Measurements from ENCODE around the gene COL6A2. TPM values are rescaled to one million over a fixed set of nuclear protein-coding genes. Genes with fewer than 3 reads are reported as not detected.

COL6A2 gene
- total RNA-seq, 2 donors from 2014 or later, result 198 to 474 TPM

DNA sequence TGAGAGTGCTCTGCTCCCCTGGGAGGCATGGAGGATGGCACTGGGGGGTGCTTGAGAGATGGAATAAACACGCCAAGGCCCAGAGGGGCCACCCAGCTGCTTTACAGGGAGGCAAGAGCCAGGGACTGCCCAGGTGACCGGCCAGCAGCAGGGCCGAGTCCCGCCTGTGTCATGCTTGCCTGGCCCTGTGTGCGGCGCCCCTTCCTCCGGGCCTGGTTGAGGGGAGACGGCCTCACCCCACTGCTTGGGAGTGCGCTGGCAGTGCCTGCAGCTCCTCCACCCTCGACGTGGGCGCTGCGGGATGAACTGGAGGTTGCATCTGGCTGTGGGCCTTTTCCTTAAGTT lies 33.1 kb upstream of the COL6A2 start:
- no peak for DNase-seq (ENCODE audit: low spot score)
- peaks cover 3% of the 10 kb centered on the region for H3K4me1 ChIP-seq (replicated peaks)
- 53% methylated on average over 12 of the region's 13 CpGs for WGBS
- intact Hi-C loops (cut with DNase I), result no loop called here
- no peaks in the 10 kb centered on the region for H3K9me3 ChIP-seq
- H3K4me3 ChIP-seq, result no peak overlapping the region
- peak overlapping the region; percentile 66 to 67 for H3K27ac ChIP-seq
- H3K27me3 ChIP-seq (replicated peaks; ENCODE audit: insufficient read depth), result peaks cover 4% of the 10 kb centered on the region
- TF ChIP-seq, protein P1, sequence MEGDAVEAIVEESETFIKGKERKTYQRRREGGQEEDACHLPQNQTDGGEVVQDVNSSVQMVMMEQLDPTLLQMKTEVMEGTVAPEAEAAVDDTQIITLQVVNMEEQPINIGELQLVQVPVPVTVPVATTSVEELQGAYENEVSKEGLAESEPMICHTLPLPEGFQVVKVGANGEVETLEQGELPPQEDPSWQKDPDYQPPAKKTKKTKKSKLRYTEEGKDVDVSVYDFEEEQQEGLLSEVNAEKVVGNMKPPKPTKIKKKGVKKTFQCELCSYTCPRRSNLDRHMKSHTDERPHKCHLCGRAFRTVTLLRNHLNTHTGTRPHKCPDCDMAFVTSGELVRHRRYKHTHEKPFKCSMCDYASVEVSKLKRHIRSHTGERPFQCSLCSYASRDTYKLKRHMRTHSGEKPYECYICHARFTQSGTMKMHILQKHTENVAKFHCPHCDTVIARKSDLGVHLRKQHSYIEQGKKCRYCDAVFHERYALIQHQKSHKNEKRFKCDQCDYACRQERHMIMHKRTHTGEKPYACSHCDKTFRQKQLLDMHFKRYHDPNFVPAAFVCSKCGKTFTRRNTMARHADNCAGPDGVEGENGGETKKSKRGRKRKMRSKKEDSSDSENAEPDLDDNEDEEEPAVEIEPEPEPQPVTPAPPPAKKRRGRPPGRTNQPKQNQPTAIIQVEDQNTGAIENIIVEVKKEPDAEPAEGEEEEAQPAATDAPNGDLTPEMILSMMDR (IDR thresholded peaks at IDR 0.05), result no peak
- TF ChIP-seq POLR2AphosphoS5 (IDR thresholded peaks at IDR 0.05), result no peak
- no peak for TF ChIP-seq POLR2A (IDR thresholded peaks at IDR 0.05)
- H3K36me3 ChIP-seq, result no peaks in the 10 kb centered on the region

DNA sequence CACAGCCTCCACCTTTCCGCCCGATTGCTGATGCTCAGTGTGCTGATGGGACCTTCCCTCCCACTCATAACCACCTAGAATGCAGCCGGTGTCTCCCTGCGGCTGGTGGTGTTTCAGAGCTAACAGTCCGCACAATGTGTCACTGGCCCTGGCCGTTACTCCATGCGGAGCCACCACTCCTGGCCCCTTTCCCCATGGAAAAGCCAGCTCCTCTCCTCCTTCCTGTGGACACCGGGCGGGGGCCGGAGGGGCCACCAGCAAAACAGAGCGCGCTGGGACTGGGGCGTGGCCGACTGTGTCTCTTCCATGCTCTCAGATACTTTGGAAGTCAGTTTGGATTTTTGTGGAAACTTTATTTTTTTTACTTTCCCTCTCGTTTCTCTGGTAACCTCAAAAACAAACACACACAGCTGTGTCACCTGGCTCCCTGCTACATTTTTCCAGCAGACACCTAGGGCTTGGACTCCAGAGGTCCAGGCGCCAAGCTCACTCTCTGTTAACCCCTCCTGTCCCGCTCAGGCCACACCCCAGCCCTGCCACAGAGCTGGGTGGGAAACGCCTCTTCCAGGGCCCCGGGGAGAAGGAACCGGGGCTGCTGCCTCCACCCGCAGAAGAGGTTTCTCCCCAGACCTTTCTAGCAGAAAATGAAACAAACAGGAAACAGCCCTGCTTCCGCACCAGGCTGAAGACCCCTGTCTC lies 32.5 kb upstream of the COL6A2 start:
- DNase-seq (ENCODE audit: low spot score), result no peak
- H3K9me3 ChIP-seq, result no peaks in the 10 kb centered on the region
- H3K4me3 ChIP-seq, result no peak overlapping the region
- H3K4me1 ChIP-seq (replicated peaks), result peaks cover 3% of the 10 kb centered on the region
- no peak for TF ChIP-seq POLR2AphosphoS5 (IDR thresholded peaks at IDR 0.05)
- TF ChIP-seq, protein P1 (IDR thresholded peaks at IDR 0.05), result no peak
- no peak for TF ChIP-seq POLR2A (IDR thresholded peaks at IDR 0.05)
- H3K36me3 ChIP-seq, result no peaks in the 10 kb centered on the region
- WGBS, result 13% methylated on average over 22 of the region's 22 CpGs
- intact Hi-C loops (cut with DNase I), result no loop called here
- peaks cover 4% of the 10 kb centered on the region for H3K27me3 ChIP-seq (replicated peaks; ENCODE audit: insufficient read depth)
- peak overlapping the region; percentile 66 to 67 for H3K27ac ChIP-seq

DNA sequence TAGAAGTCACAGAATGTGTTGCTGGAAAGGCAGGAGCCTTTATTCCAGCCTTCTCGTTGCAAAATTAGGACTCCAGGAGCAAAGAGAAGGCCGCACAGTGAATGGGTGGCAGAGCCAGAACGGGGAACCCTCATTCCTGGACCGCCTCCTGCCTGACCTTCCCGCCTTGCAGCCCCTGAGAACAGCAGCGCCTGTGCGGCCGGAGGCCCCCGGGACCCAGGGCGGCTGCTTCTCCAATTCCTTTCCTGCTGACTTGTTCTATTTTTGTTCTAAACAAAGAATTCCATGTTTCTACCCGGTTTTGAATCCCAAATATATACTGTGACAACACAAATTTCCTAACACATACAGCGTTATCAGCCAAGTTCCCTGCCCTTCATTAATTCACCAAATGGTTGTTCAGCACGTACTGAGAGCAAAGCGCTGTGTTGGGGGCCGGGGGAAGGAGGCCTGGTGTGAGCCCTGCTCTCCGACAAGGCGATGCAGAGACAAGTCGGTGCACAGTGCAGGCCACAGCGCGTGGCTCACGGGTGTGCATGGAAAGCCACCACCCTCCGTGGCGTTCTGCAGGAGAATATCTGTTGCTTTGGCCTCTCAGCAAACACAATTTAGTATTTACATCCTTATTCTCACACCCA lies 31.9 kb upstream of the COL6A2 start:
- no peaks in the 10 kb centered on the region for H3K9me3 ChIP-seq
- peaks cover 3% of the 10 kb centered on the region for H3K4me1 ChIP-seq (replicated peaks)
- H3K27ac ChIP-seq, result peak overlapping the region; percentile 66 to 67
- TF ChIP-seq POLR2A (IDR thresholded peaks at IDR 0.05) (no peak), POLR2AphosphoS5 (IDR thresholded peaks at IDR 0.05) (no peak)
- H3K36me3 ChIP-seq, result no peaks in the 10 kb centered on the region
- no peak for DNase-seq (ENCODE audit: low spot score)
- H3K27me3 ChIP-seq (replicated peaks; ENCODE audit: insufficient read depth), result peaks cover 4% of the 10 kb centered on the region
- WGBS, result 60% methylated on average over 23 of the region's 23 CpGs
- intact Hi-C loops (cut with DNase I), result no loop called here
- no peak overlapping the region for H3K4me3 ChIP-seq

DNA sequence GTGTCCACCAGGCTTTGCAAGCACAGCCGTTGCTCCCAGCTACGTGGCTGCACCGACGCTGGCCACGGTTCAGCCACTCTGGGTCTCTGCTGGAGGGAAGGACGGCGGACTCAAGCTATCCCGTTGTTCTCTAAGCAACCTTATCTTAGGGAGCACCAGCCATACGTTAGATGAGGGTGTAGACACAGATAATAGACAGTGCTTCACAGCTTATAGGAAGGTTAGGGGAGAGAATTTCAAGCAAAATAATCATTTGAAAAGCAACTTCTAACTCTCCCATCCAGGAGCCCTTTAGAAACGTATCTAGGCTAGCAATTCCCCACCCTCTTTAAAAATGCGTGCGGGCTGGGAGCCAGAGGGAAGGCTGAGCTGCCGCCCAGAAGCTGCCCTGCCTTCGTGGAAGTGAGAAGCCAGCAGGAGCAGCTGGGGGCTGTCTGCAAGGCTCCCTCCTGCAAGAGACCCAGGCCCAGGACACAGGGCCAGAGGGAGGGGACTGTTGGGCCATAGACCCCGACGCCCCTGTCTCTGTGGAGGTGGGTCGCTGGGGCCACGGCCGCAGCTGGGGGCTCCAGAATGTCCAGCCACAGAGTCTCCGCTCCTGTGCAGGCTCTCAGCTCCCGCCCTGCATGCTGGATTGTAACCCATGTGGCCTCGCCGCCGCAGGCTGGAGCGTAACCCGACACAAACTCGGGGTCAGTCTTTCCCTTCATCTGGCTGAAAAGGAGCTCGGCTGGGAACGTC lies 31.2 kb upstream of the COL6A2 start:
- Histone ChIP-seq H3K36me3 (no peaks in the 10 kb centered on the region), H3K4me3 (no peak overlapping the region)
- DNase-seq (ENCODE audit: low spot score), result no peak

More for the DNA sequence above, 31.2 kb upstream of the COL6A2 start:
- TF ChIP-seq, protein P1 (IDR thresholded peaks at IDR 0.05), result no peak
- TF ChIP-seq POLR2AphosphoS5 (IDR thresholded peaks at IDR 0.05) (no peak), POLR2A (IDR thresholded peaks at IDR 0.05) (no peak)
- Histone ChIP-seq H3K27me3 (replicated peaks; ENCODE audit: insufficient read depth) (peaks cover 4% of the 10 kb centered on the region), H3K9me3 (no peaks in the 10 kb centered on the region), H3K4me1 (replicated peaks) (peaks cover 3% of the 10 kb centered on the region), H3K27ac (peak overlapping the region; percentile 66 to 67)
- 47% methylated on average over 29 of the region's 29 CpGs for WGBS
- intact Hi-C loops (cut with DNase I), result no loop called here

All from prostate gland (tissue), 2 donors.